H1 (cell line): ENCODE measurements around the gene PRPF40B. TPM values are rescaled to one million over a fixed set of nuclear protein-coding genes. Genes with fewer than 3 reads are reported as not detected.

Experiments
- ASH2L ChIP-seq: fragments of 200-600, 300-600 bp; sonication (generic); IDR thresholded peaks from one replicate; pipeline ENCODE4 v1.7.1; 2017; ENCODE audit warnings: low read length
- BCL11A ChIP-seq, 2 experiments: IDR thresholded peaks; one replicate each; pipeline ENCODE4 v1.6.1; 2011; ENCODE audit warnings: low read depth in 2 of 2, low read length in 2 of 2, mild to moderate bottlenecking in 2 of 2
- CHD2 ChIP-seq: IDR thresholded peaks from 2 replicates; pipeline ENCODE4 v1.6.1; 2012; ENCODE audit warnings: low read length, improper control_type of control experiment
- CREB1 ChIP-seq: IDR thresholded peaks from 2 replicates; pipeline ENCODE4 v1.6.1; 2012; ENCODE audit warnings: inconsistent platforms
- NANOG ChIP-seq: IDR thresholded peaks from 2 replicates; pipeline ENCODE4 v1.6.1; 2011; ENCODE audit warnings: low read length, low read depth, mild to moderate bottlenecking, inconsistent platforms; ENCODE audit not compliant: insufficient read depth, poor library complexity, severe bottlenecking
- POLR2AphosphoS5 ChIP-seq: IDR thresholded peaks from 2 replicates; pipeline ENCODE4 v1.6.1; 2011; ENCODE audit warnings: low read depth, low read length
- RBBP5 ChIP-seq: IDR thresholded peaks from 2 replicates; pipeline ENCODE4 v1.7.1; 2012; ENCODE audit warnings: low read depth, mild to moderate bottlenecking, inconsistent platforms, low read length, moderate library complexity, borderline replicate concordance
- RXRA ChIP-seq: IDR thresholded peaks from 2 replicates; pipeline ENCODE4 v1.6.1; 2011; ENCODE audit warnings: low read depth, mild to moderate bottlenecking, low read length, moderate library complexity; ENCODE audit not compliant: insufficient read depth
- USF2 ChIP-seq: IDR thresholded peaks from 2 replicates; pipeline ENCODE4 v1.6.1; 2011; ENCODE audit warnings: low read length, improper control_type of control experiment
- polyA plus RNA-seq, 7 experiments: library from polyadenylated mRNA; depleted of rRNA in 3 of 7; stranded (reverse) in 5 of 7; unstranded in 2 of 7; fragments of >200 nt in 5 of 7; fragments of 200-250 nt in 2 of 7; gene quantifications; 1 replicate in 5 of 7; 2 replicates in 1 of 7; 4 replicates in 1 of 7; pipeline versions ENCODE4 v1.2.1 to v1.2.3, GENCODE V29; 2011 to 2013; ENCODE audit warnings: missing spikeins in 2 of 7, mixed read lengths in 2 of 7
- total RNA-seq: library from RNA; stranded (reverse); fragmentation: NEBNext Ultra II Directional; extraction: Animal tissue kit (Norgen Biotek cat#: 25700); gene quantifications from 2 replicates; pipeline ENCODE4 v1.2.1, GENCODE V29; 2021

Gene PRPF40B
- total and polyA plus RNA-seq, 2 of the 8 experiments (the other 6 are each of a cell fraction or from before 2014, with no cell fraction given): 14.4 to 24.4 TPM

- TF ChIP-seq USF2 (no peak), CHD2 (no peak), CREB1 (no peak), ASH2L (no peak), RBBP5 (no peak), POLR2AphosphoS5 (no peak), NANOG (no peak), BCL11A (IDR thresholded peaks at IDR 0.05; ENCODE audit: low read depth in 2 of 2, low read length in 2 of 2) (no peak), RXRA (no peak)
- TF ChIP-seq, all 59 proteins: peak for 0
Measured at GRCh38 chr12:49664591-49665239, 41.4 kb downstream of the PRPF40B start (continued).
